Panc1 (cell line): ENCODE results near the gene DNAJC13. TPM values are rescaled to one million over a fixed set of nuclear protein-coding genes. Genes with fewer than 3 reads are reported as not detected.
A peak's percentile ranks its signal among the peaks of the same experiment; 100 is the strongest.

Experiments used
- ATAC-seq: fragments of 200-7000 bp; cut with Tn5 transposase; 2 replicates; pipeline ENCODE4 v1.9.1; 2020; ENCODE audit warnings: mild to moderate bottlenecking, moderate library complexity
- BruUV-seq: library from RNA; stranded (reverse); fragments of 400-500 nt; replicated peaks from 2 replicates; lab custom pipeline; 2021; lab: Mats Ljungman, UMichigan
- CTCF ChIA-PET: fragments of 300-600 bp; sonication (Branson Sonifier 250); formaldehyde crosslinking; loops from one replicate; lab custom pipeline; 2022; ENCODE audit warnings: antibody characterized with exemption; lab: Charles Lee
- POLR2A ChIA-PET: fragments of 300-600 bp; sonication (Branson Sonifier 250); formaldehyde crosslinking; loops from one replicate; lab custom pipeline; 2022; ENCODE audit warnings: antibody characterized with exemption; lab: Charles Lee
- DNase-seq: peaks from one replicate; pipeline ENCODE4 v3.0.0-alpha.2; 2010; ENCODE audit warnings: low read depth, low spot score
- H3K27ac ChIP-seq: 2 replicates; pipeline ENCODE4 v1.5.1; 2011; ENCODE audit warnings: mild to moderate bottlenecking, low read length, inconsistent platforms
- H3K27me3 ChIP-seq: fragments of 200-500 bp; sonication (Bioruptor generic); 2 replicates; pipeline ENCODE4 v1.6.0; 2014; ENCODE audit warnings: low read length, inconsistent platforms; ENCODE audit not compliant: control insufficient read depth, insufficient read depth
- H3K36me3 ChIP-seq: fragments of 200-500 bp; sonication (Bioruptor generic); 2 replicates; pipeline ENCODE4 v1.5.1; 2014; ENCODE audit warnings: inconsistent platforms, mild to moderate bottlenecking, low read length, moderate library complexity; ENCODE audit not compliant: control insufficient read depth, insufficient read depth
- H3K4me1 ChIP-seq: 2 replicates; pipeline ENCODE4 v1.5.1; 2011; ENCODE audit warnings: inconsistent platforms, mild to moderate bottlenecking, low read length, moderate library complexity; ENCODE audit not compliant: control insufficient read depth, insufficient read depth
- H3K4me3 ChIP-seq, 2 experiments: 2 replicates each; pipeline ENCODE4 v1.5.1; 2011 to 2012; ENCODE audit warnings: low read depth in 2 of 2, low read length in 2 of 2, mild to moderate bottlenecking in 2 of 2, inconsistent platforms in 1 of 2, moderate library complexity in 1 of 2
- H3K9me3 ChIP-seq: fragments of 200-500 bp; sonication (Bioruptor generic); 2 replicates; pipeline ENCODE4 v1.5.1; 2014; ENCODE audit warnings: low read depth, mild to moderate bottlenecking, inconsistent platforms, low read length, moderate library complexity; ENCODE audit not compliant: control insufficient read depth, insufficient read depth
- CTCF ChIP-seq: fragments of 450-650 bp; IDR thresholded peaks from 2 replicates; pipeline ENCODE4 v1.5.1; 2017; ENCODE audit warnings: mild to moderate bottlenecking
- POLR2AphosphoS5 ChIP-seq: IDR thresholded peaks from 2 replicates; pipeline ENCODE4 v1.6.1; 2012; ENCODE audit warnings: mild to moderate bottlenecking, low read depth, low read length, moderate library complexity
- SIN3A ChIP-seq: IDR thresholded peaks from 2 replicates; pipeline ENCODE4 v1.6.1; 2012; ENCODE audit warnings: low read depth, mild to moderate bottlenecking, low read length, moderate library complexity, borderline replicate concordance; ENCODE audit not compliant: insufficient read depth
- TCF7L2 ChIP-seq: IDR thresholded peaks from 2 replicates; pipeline ENCODE4 v1.6.1; 2011; ENCODE audit warnings: mild to moderate bottlenecking, low read depth, low read length, inconsistent platforms
- in situ Hi-C: cut with HindIII; loops from 2 replicates; pipeline ENCODE4 v1.10.0; 2016; ENCODE audit warnings: low sequenced_read_pairs, low pct_unique_long_range_greater_than_20kb
- intact Hi-C: fragments of 100-400 bp; cut with micrococcal nuclease; formaldehyde crosslinking; loops from one replicate; pipeline ENCODE4 v1.10.0; 2022; ENCODE audit not compliant: unreplicated experiment
- total RNA-seq: library from RNA; stranded (reverse); gene quantifications from one replicate; pipeline ENCODE4 v1.2.1, GENCODE V29; 2021; ENCODE audit not compliant: unreplicated experiment
- TF ChIP-seq, protein P1 (sequence below), 2 experiments: IDR thresholded peaks; 2 replicates each; pipeline ENCODE4 v1.6.1; 2011 to 2012; ENCODE audit warnings: low read depth in 2 of 2, control low read depth in 1 of 2, low read length in 1 of 2, mild to moderate bottlenecking in 1 of 2, moderate library complexity in 1 of 2; ENCODE audit not compliant: insufficient read depth in 1 of 2

DNAJC13 gene
- total RNA-seq, 1 experiment from 2014 or later: 54.2 TPM

- no peaks in the 10 kb centered on the region for H3K9me3 ChIP-seq
- TF ChIP-seq TCF7L2 (no peak), CTCF (no peak), SIN3A (no peak), POLR2AphosphoS5 (no peak)
- TF ChIP-seq, protein P1, sequence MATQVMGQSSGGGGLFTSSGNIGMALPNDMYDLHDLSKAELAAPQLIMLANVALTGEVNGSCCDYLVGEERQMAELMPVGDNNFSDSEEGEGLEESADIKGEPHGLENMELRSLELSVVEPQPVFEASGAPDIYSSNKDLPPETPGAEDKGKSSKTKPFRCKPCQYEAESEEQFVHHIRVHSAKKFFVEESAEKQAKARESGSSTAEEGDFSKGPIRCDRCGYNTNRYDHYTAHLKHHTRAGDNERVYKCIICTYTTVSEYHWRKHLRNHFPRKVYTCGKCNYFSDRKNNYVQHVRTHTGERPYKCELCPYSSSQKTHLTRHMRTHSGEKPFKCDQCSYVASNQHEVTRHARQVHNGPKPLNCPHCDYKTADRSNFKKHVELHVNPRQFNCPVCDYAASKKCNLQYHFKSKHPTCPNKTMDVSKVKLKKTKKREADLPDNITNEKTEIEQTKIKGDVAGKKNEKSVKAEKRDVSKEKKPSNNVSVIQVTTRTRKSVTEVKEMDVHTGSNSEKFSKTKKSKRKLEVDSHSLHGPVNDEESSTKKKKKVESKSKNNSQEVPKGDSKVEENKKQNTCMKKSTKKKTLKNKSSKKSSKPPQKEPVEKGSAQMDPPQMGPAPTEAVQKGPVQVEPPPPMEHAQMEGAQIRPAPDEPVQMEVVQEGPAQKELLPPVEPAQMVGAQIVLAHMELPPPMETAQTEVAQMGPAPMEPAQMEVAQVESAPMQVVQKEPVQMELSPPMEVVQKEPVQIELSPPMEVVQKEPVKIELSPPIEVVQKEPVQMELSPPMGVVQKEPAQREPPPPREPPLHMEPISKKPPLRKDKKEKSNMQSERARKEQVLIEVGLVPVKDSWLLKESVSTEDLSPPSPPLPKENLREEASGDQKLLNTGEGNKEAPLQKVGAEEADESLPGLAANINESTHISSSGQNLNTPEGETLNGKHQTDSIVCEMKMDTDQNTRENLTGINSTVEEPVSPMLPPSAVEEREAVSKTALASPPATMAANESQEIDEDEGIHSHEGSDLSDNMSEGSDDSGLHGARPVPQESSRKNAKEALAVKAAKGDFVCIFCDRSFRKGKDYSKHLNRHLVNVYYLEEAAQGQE (IDR thresholded peaks at IDR 0.05; ENCODE audit: insufficient read depth in 1 of 2, low read depth in 2 of 2, low read length in 1 of 2): no peak
- POLR2A ChIA-PET: no interaction called here
- peaks cover 19% of the 10 kb centered on the region for H3K36me3 ChIP-seq
- no peak overlapping the region for H3K4me3 ChIP-seq
- no peaks in the 10 kb centered on the region for H3K4me1 ChIP-seq
- in situ Hi-C loops (no loop called here), intact Hi-C loops (loop anchor here (1.0 kb wide), 1 partner anchor 106 kb away; no protein-coding TSS in a partner anchor)
- DNase-seq (no peak), ATAC-seq (peak; percentile 32; the same call in 1 of the 2 replicates)
- no peak overlapping the region for H3K27ac ChIP-seq
- CTCF ChIA-PET: interaction anchor here (0.8 to 1.1 kb wide), 5 partner anchors 9 to 107 kb away, joined by 3 to 13 read pairs (median 5); no protein-coding TSS in a partner anchor
- H3K27me3 ChIP-seq: no peaks in the 10 kb centered on the region
- BruUV-seq: no TSS peak
Observed at GRCh38 chr3:132536442-132537153, 119.3 kb downstream of the DNAJC13 start.

GRCh38 chr3:132537297-132537696, 120.0 kb downstream of the DNAJC13 start:
- in situ Hi-C loops (no loop called here), intact Hi-C loops (no loop called here)
- POLR2A ChIA-PET: no interaction called here
- H3K4me3 ChIP-seq: no peak overlapping the region
- H3K27ac ChIP-seq: no peak overlapping the region
- DNase-seq: no peak
- H3K36me3 ChIP-seq: peaks cover 19% of the 10 kb centered on the region
- no peaks in the 10 kb centered on the region for H3K9me3 ChIP-seq
- CTCF ChIA-PET: no interaction called here
- no peak for ATAC-seq
- no peaks in the 10 kb centered on the region for H3K27me3 ChIP-seq
- BruUV-seq: no TSS peak
- TF ChIP-seq POLR2AphosphoS5: no peak
- TF ChIP-seq CTCF: no peak; the same call in 1 of the 2 replicates
- TF ChIP-seq SIN3A: no peak
- no peak for TF ChIP-seq TCF7L2
- TF ChIP-seq, protein P1 (IDR thresholded peaks at IDR 0.05; ENCODE audit: insufficient read depth in 1 of 2, low read depth in 2 of 2, low read length in 1 of 2): no peak
- H3K4me1 ChIP-seq: no peaks in the 10 kb centered on the region
